Endothelial cell of hepatic sinusoid (primary cell): ENCODE measurements around the gene FTSJ1.

Experiments used
- in situ Hi-C: cut with HindIII; loops from 2 replicates; pipeline ENCODE4 v1.10.0; 2017; ENCODE audit warnings: low sequenced_read_pairs

Gene FTSJ1

GRCh38 chrX:48470110-48470832 lies 5.7 kb upstream of the FTSJ1 start, which contains the start of gene SLC38A5:
SLC38A5 (minus strand) TSS chrX:48470260; CDS start chrX:48467924, 2,336 bp downstream.
- in situ Hi-C loops = no loop called here

DNA sequence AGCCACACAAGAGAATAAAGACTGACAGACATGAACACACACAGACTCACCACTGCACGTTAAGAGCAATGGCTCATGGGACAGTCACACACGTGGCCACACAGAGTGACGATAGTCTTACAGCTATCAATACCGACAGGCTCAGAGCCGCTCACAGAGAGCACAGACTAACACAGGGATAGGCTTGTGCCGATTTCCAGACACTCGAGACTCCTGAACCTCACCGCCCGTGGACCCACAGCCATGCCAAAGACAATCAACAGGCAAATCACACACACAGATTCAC lies 5.2 kb upstream of the FTSJ1 start:
- in situ Hi-C loops = no loop called here

- in situ Hi-C loops = no loop called here
These were observed 4.5 kb upstream of the FTSJ1 start for GRCh38 chrX:48471504-48471903.

GRCh38 chrX:48472225-48472624 lies 3.8 kb upstream of the FTSJ1 start:
- in situ Hi-C loops = no loop called here

GRCh38 chrX:48472851-48473703 lies 2.9 kb upstream of the FTSJ1 start:
- in situ Hi-C loops = no loop called here

- in situ Hi-C loops = no loop called here
These were observed 2.4 kb upstream of the FTSJ1 start for GRCh38 chrX:48473704-48473990.

DNA sequence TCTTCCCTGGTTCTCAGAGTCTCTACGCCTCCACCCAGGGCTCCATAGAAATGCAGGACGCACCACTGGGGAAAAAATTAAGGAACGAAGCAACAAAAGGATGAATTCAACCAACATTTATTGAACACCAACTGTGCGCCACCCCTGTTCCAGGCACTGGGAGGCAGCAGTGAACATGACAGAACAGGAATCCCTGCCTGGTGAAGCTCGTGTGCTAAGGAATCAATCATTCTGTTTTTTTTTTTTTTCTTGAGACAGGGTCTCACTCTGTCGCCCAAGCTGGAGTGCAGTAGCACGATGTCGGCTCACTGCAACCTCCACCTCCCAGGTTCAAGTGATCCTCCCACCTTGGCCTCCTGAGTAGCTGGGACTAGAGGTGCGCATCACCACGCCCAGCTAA lies 1.9 kb upstream of the FTSJ1 start:
- in situ Hi-C loops = no loop called here

DNA sequence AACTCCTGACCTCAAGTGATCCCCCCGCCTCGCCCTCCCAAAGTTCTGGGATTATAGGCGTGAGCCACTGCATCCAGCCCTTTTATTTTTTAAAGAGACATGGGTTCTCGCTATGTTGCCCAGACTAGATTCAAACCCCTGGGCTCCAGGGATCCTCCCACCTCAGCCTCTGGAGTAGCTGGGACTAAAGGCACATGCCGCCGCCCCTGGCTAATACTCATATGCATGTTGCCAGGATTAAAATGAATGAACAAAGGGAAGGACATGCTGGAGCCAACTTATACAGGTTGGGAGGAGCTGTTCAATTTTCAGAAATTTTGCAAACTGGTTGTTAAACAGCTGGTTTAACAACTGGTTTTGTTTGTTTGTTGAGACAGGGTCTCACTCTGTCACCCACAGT lies 1.4 kb upstream of the FTSJ1 start:
- in situ Hi-C loops = no loop called here

- in situ Hi-C loops = no loop called here
These were observed 703 bp upstream of the FTSJ1 start for GRCh38 chrX:48475296-48475695.

DNA sequence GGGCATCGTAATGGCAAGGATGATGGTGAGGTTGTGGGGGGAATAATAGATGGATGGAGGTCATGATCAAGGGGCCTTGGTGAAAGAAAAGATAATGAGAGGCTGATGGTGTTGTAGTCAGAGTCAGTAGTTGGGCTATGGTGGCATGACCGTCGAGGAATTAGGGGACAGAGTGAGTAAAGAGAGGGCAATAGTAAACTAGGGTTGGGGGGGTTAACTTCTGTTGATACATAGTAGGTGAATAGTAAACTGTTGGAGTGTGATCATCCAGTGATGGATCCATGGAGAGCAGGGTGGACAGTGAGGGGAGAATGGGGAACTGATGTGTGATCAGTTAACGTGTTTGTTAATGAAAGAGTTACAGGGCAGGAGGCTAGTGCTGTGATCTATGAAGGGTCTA lies 920 bp downstream of the FTSJ1 start:
- in situ Hi-C loops = no loop called here

DNA sequence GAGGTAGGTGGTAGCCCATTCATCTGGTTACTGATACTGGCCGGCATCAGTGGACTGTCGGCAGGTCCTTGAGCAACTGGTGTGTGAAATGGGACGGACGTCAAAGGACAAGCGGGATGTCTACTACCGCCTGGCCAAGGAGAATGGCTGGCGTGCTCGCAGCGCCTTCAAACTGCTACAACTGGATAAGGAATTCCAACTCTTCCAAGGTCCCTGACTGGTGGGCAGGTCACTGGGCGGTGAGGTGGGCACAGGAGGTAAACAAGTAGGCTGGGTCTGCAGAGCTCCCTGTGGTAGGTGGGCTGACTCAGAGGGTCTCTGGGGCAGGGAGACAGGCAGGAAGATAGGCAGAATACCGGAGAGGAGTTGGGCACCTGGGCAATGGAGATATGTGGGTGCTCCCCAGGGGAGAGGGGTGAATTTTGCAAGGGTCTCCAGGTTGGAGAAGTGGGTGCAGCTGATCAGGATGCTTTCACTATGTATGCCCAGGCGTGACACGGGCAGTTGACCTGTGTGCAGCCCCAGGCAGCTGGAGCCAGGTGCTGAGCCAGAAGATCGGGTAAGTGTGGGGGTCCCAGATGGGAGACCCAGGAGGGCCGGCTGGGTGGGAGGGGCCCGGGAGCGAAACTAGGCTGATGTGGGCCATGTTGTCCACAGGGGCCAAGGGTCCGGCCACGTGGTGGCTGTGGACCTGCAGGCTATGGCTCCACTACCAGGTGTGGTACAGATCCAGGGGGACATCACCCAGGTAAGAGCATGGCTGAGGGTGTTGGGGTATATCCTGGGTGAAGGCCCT lies 2.2 kb downstream of the FTSJ1 start:
- in situ Hi-C loops = no loop called here

GRCh38 chrX:48478806-48479205 lies 2.8 kb downstream of the FTSJ1 start:
- in situ Hi-C loops = no loop called here

DNA sequence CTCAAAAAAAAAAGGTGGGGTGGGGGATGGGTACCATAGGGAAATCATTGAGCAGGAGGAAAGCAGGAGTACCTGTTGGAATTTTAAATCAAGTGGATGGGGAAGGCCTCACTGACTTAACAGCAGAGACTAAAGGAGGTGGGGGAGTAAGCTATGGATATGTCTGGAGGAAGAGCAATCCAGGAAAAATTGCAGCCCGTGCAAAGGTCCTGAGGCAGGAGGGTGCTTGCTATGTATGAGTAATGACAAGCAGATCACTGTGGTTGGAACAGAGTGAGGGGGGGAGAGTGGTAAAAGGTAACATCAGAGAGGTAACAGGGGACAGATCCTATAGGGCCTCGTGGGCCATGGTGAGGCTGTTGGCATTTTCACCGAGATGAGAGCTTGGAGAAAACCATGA lies 4.1 kb downstream of the FTSJ1 start:
- in situ Hi-C loops = no loop called here

DNA sequence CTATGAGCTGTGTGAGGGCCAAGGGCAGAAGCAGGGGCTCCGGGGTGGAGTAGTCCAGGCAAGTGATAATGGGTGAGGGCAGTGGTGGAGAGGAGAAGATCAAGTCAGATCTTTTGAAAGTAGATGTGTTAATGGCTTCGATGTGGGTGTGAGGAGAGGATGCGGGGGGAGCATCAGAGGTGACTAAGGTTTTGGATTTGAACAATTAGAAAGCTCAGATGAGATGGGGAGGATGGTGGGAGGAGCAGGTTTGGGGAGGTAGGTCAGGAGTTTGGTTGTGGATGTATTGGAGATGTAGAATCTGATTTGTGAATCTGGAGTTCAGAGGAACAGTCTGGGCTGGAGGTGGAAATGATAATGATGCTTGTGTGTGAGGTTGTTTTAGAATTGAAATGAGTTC lies 4.6 kb downstream of the FTSJ1 start:
- in situ Hi-C loops = no loop called here

- in situ Hi-C loops = no loop called here
These were observed 6.5 kb downstream of the FTSJ1 start for GRCh38 chrX:48482526-48482925.

DNA sequence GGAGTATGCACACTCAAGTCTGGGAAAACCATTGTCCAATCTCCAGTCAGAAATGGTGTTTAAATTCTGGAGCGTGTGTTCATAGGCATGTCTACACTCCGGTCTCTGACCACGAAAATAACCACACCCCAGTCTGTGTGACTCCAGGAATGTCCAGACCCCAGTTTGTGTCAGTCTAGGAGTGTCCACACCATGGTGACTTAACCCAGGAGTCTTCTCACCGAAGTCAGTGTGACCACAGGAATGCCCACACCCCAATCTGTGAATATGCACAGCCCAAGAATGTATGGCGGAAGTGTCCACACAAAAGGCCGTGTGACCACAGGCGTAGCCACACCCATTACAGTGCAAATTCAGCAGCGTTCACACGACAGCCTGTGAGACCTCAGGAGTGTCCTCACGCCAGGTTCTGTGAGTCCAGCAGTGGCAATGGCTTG lies 11.4 kb downstream of the FTSJ1 start:
- in situ Hi-C loops = no loop called here

DNA sequence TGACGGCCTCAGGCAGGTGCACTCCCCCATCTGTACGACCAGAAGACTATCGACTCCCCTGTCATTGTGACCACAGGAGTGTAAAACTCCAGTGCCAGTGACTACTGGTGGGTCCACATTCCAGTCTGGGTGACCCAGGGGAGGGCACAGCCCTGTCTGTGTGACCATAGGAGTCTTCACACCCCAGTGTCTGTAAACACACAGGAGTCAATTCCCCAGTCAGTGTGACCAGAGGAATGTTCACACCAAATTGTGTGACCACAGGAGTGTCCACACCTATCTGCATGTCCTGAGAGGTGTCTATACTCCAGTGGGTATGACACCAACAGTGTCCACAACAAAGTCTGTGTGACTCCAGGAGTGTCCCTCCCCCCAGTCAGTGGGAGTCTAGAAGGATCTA lies 12.0 kb downstream of the FTSJ1 start:
- in situ Hi-C loops = no loop called here

DNA sequence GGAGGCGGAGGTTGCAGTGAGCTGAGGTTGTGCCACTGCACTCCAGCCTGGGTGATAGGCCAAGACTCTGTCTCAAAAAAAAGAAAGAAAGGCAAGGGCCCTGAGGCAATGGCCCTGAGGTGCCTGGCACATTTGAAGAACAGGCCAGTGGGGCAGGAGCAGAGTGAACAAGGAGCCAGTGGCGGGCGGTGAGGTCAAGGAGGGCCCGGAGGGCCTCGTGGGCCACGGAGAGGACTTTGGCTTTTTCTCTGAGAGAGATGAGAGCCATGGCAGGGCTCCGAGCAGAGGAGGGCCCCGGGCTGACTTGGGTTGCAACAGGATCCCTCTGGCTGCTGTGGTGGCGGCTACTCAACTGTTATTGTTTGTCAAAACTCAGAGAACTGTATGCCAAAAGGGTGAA lies 13.3 kb downstream of the FTSJ1 start:
- in situ Hi-C loops = no loop called here

- in situ Hi-C loops = no loop called here
These were observed 13.9 kb downstream of the FTSJ1 start for GRCh38 chrX:48489892-48490291.

- in situ Hi-C loops = no loop called here
These were observed 14.7 kb downstream of the FTSJ1 start for GRCh38 chrX:48490661-48491060.

DNA sequence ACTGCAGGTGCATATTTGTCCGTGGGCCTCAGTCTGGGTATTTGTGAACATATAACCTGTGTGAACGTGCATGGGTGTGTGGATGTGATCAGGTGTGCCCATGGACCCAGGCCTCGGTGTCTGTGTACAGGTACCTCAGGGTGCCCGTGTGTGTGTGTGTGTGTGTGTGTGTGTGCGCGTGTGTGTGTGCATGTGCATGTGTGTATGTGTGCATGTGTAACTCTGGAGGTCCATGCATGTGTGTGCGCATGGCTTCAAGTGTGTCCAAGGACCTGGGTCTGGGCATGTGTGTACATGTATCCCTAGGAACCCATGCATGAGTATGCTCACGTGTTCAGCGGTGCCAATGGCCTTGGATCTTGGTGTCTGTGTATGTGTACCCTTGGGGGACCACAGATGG lies 15.8 kb downstream of the FTSJ1 start:
- in situ Hi-C loops = no loop called here
